T-helper 2 cell (primary cell): ENCODE measurements around the gene PAX8.
A peak's percentile ranks its signal among the peaks of the same experiment; 100 is the strongest.

Experiments used
- DNase-seq, 5 experiments: peaks; one replicate each; pipeline versions ENCODE4 v3.0.0 to v3.0.0-alpha.2; 2012 to 2022

Gene PAX8

GRCh38 chr2:113264713-113265403 is 13.9 kb downstream of the PAX8 start:
- DNase-seq: no peak

GRCh38 chr2:113263546-113263945 is 15.2 kb downstream of the PAX8 start:
- no peak for DNase-seq

GRCh38 chr2:113260991-113261390 is 17.7 kb downstream of the PAX8 start:
- DNase-seq: no peak

- DNase-seq: no peak
Observed at GRCh38 chr2:113258471-113259147, 20.1 kb downstream of the PAX8 start.

GRCh38 chr2:113257516-113258264 is 21.0 kb downstream of the PAX8 start:
- no peak for DNase-seq

- DNase-seq: peak in 1 of 5 experiments; percentile 49
Observed at GRCh38 chr2:113255140-113256070, 23.3 kb downstream of the PAX8 start.

- no peak for DNase-seq
Observed at GRCh38 chr2:113253453-113253852, 25.3 kb downstream of the PAX8 start.

GRCh38 chr2:113252047-113252590 is 26.6 kb downstream of the PAX8 start:
- DNase-seq: no peak

- peak in 2 of 5 experiments; percentile 35 to 78 for DNase-seq
Observed at GRCh38 chr2:113251118-113251517, 27.6 kb downstream of the PAX8 start.

GRCh38 chr2:113248997-113249770 is 29.5 kb downstream of the PAX8 start:
- DNase-seq: peak; percentile 50 to 72 (median 61)

GRCh38 chr2:113246606-113247005 is 32.1 kb downstream of the PAX8 start:
- no peak for DNase-seq

- no peak for DNase-seq
Observed at GRCh38 chr2:113245276-113245711, 33.4 kb downstream of the PAX8 start.

- no peak for DNase-seq
Observed at GRCh38 chr2:113242327-113242726, 36.4 kb downstream of the PAX8 start.

GRCh38 chr2:113240915-113241911 is 37.5 kb downstream of the PAX8 start:
- peak in 1 of 5 experiments; percentile 22 for DNase-seq

GRCh38 chr2:113240150-113240914 is 38.4 kb downstream of the PAX8 start:
- DNase-seq: no peak

- no peak for DNase-seq
Observed at GRCh38 chr2:113238871-113239839, 39.6 kb downstream of the PAX8 start.

- no peak for DNase-seq
Observed at GRCh38 chr2:113237604-113238160, 41.0 kb downstream of the PAX8 start.
